Measurements from ENCODE around the gene EXOC1L.

The EXOC1L gene, protein sequence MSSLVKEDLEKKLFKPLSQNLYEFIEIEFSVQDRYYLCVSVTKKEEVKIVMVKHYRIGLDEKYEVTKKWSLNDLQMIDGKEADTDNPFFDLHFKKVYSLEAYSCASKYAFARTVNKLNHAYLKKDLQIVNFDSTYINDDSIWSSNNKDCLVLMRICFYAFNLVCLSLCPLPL

DNA sequence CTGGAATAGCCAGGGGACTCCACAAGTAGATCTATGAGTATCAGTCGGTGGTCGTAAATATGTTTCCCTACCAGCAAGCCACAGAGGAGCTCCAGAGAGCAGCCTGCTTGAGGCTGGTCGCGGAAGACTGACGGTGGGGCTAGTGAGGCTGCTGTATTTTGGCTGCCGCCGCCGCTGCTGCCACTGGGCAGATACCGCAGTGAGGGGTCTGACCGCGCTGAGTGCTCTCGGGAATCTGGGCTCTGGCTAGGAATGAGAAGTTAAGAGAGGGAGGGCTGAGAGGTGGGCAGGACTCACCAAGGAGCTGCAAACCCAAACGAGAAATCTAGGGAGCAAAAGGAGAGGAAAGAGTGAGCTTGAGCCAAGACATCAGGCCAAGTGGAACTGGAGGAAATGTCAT is at the start of gene EXOC1L:
TSS of gene EXOC1L (plus strand) at position 157 of the 400 bp plus-strand sequence. CDS start at position 394, 237 bp downstream.
- no peak within 1 kb of the TSS for H3K4me3 ChIP-seq (replicated peaks; ENCODE audit: low read depth, low read length)
- H3K27me3 ChIP-seq (replicated peaks; ENCODE audit: control insufficient read depth, insufficient read depth, low read length) = no peaks in the 10 kb centered on the region
- TF ChIP-seq, protein P1, sequence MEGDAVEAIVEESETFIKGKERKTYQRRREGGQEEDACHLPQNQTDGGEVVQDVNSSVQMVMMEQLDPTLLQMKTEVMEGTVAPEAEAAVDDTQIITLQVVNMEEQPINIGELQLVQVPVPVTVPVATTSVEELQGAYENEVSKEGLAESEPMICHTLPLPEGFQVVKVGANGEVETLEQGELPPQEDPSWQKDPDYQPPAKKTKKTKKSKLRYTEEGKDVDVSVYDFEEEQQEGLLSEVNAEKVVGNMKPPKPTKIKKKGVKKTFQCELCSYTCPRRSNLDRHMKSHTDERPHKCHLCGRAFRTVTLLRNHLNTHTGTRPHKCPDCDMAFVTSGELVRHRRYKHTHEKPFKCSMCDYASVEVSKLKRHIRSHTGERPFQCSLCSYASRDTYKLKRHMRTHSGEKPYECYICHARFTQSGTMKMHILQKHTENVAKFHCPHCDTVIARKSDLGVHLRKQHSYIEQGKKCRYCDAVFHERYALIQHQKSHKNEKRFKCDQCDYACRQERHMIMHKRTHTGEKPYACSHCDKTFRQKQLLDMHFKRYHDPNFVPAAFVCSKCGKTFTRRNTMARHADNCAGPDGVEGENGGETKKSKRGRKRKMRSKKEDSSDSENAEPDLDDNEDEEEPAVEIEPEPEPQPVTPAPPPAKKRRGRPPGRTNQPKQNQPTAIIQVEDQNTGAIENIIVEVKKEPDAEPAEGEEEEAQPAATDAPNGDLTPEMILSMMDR (IDR thresholded peaks at IDR 0.05; ENCODE audit: insufficient read depth, low read length, poor library complexity, severe bottlenecking) = no peak
- no peaks in the 10 kb centered on the region for H3K36me3 ChIP-seq (ENCODE audit: control insufficient read depth, insufficient read depth, low read length)
- DNase-seq (ENCODE audit: extremely low read depth, insufficient read length) = no peak

DNA sequence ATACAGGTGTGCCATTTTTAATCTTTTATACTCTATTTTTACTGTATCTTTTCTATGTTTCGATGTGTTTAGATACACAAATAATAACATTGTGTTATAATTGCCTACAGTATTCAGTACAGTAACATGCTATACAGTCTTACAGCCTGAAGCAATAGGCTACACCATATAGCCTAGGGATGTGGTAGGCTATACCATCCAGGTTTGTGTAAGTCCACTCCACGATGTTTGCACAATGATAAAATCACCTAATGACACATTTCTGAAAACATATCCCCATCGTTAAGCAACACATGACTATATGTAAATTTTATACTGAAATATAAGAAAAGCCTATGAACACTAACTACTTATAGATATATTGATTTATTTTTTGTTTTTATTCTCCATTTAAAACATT is 48.9 kb upstream of the EXOC1L start:
- Histone ChIP-seq H3K4me3 (replicated peaks; ENCODE audit: low read depth, low read length) (no peak overlapping the region), H3K36me3 (ENCODE audit: control insufficient read depth, insufficient read depth, low read length) (no peaks in the 10 kb centered on the region), H3K27me3 (replicated peaks; ENCODE audit: control insufficient read depth, insufficient read depth, low read length) (no peaks in the 10 kb centered on the region)
- TF ChIP-seq, protein P1 (IDR thresholded peaks at IDR 0.05; ENCODE audit: insufficient read depth, low read length, poor library complexity, severe bottlenecking) = no peak
- DNase-seq (ENCODE audit: extremely low read depth, insufficient read length) = no peak

DNA sequence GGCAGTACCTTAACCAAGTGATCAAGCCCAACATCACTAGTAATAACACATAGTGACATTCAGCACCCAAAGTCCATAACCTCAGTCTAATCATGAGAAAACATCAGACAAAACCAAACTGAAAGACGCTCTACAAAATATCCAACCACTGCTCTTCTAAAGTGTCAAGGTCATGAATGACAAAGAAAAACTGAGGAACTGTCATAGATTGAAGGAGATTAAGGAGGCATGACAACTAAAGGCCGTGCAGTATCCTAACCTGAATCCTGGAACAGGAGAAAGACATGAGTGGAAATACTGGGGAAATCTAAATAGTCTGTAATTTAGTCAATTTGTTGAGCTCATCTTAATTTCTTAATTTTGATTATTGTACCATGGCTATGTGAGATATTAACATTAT is 38.2 kb upstream of the EXOC1L start:
- no peaks in the 10 kb centered on the region for H3K36me3 ChIP-seq (ENCODE audit: control insufficient read depth, insufficient read depth, low read length)
- TF ChIP-seq, protein P1 (IDR thresholded peaks at IDR 0.05; ENCODE audit: insufficient read depth, low read length, poor library complexity, severe bottlenecking) = no peak
- DNase-seq (ENCODE audit: extremely low read depth, insufficient read length) = no peak
- H3K27me3 ChIP-seq (replicated peaks; ENCODE audit: control insufficient read depth, insufficient read depth, low read length) = no peaks in the 10 kb centered on the region
- H3K4me3 ChIP-seq (replicated peaks; ENCODE audit: low read depth, low read length) = no peak overlapping the region

DNA sequence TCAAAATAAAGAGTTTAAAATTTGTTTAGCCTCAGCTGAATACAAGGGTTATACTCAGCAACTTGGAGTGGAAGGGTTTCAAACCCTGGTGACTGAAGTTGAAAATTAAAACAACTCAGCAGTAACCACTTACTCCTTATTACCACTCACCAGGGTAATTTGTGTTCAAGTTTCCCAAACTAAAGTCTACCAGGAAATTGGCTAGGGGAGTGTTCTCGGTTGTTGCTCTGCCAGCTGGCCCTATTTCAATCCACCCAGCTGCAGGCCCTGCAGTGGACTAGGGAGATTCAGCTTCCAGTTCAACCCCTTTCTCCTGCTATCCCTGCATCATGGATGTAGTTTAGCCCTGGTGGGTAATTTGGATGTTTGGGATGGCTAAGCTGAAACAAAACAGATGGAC is 37.8 kb upstream of the EXOC1L start:
- no peaks in the 10 kb centered on the region for H3K36me3 ChIP-seq (ENCODE audit: control insufficient read depth, insufficient read depth, low read length)
- H3K4me3 ChIP-seq (replicated peaks; ENCODE audit: low read depth, low read length) = no peak overlapping the region
- no peaks in the 10 kb centered on the region for H3K27me3 ChIP-seq (replicated peaks; ENCODE audit: control insufficient read depth, insufficient read depth, low read length)
- TF ChIP-seq, protein P1 (IDR thresholded peaks at IDR 0.05; ENCODE audit: insufficient read depth, low read length, poor library complexity, severe bottlenecking) = no peak
- no peak for DNase-seq (ENCODE audit: extremely low read depth, insufficient read length)

DNA sequence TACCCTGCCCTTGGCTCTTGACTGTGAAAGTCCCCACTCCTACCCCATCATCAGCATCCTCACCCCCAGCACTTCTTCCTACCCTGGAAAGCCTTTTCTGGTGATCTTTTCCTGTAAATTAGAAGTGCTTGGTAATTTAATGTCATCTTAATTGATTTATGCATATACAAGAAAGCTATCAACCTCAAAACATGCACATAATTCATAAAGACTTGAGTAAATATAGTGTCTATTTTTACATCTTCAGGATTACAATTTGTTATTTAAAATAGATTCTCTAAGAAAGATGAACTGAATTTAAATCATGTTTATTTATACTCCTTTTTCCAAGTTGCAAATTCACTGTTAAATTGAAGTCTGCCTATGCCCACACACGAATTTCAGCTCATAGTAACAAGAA is 36.0 kb upstream of the EXOC1L start:
- TF ChIP-seq, protein P1 (IDR thresholded peaks at IDR 0.05; ENCODE audit: insufficient read depth, low read length, poor library complexity, severe bottlenecking) = no peak
- no peaks in the 10 kb centered on the region for H3K27me3 ChIP-seq (replicated peaks; ENCODE audit: control insufficient read depth, insufficient read depth, low read length)

DNA sequence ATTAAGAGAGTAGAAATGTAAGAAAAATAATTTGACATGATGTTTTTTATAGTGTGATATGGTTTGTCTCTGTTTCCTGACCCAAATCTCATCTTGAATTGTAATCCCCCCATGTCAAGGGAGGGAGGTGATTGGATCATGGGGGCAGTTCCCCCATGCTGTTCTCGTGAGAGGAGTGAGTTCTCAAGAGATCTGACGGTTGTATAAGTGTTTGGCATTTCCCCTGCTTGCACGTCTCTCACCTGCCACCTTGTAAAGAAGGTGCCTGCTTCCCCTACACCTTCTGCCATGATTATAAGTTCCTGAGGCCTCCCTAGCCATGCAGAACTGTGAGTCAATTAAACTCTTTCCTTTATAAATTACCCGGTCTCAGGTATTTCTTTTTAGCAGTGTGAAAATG is 34.8 kb upstream of the EXOC1L start:
- H3K36me3 ChIP-seq (ENCODE audit: control insufficient read depth, insufficient read depth, low read length) = no peaks in the 10 kb centered on the region
- no peaks in the 10 kb centered on the region for H3K27me3 ChIP-seq (replicated peaks; ENCODE audit: control insufficient read depth, insufficient read depth, low read length)
- DNase-seq (ENCODE audit: extremely low read depth, insufficient read length) = no peak
- TF ChIP-seq, protein P1 (IDR thresholded peaks at IDR 0.05; ENCODE audit: insufficient read depth, low read length, poor library complexity, severe bottlenecking) = no peak
- H3K4me3 ChIP-seq (replicated peaks; ENCODE audit: low read depth, low read length) = no peak overlapping the region

More for the DNA sequence above, 36.0 kb upstream of the EXOC1L start:
- no peak for DNase-seq (ENCODE audit: extremely low read depth, insufficient read length)
- Histone ChIP-seq H3K4me3 (replicated peaks; ENCODE audit: low read depth, low read length) (no peak overlapping the region), H3K36me3 (ENCODE audit: control insufficient read depth, insufficient read depth, low read length) (no peaks in the 10 kb centered on the region)

Data from GM06990 (cell line).